Measurements from ENCODE around the gene PLA2G15. TPM values are rescaled to one million over a fixed set of nuclear protein-coding genes. Genes with fewer than 3 reads are reported as not detected.
A peak's percentile ranks its signal among the peaks of the same experiment; 100 is the strongest.

Gene PLA2G15
- total and polyA plus RNA-seq, 2 of the 13 experiments (the other 11 are each of a cell fraction or from before 2014, with no cell fraction given), result 14.4 to 23.7 TPM

DNA sequence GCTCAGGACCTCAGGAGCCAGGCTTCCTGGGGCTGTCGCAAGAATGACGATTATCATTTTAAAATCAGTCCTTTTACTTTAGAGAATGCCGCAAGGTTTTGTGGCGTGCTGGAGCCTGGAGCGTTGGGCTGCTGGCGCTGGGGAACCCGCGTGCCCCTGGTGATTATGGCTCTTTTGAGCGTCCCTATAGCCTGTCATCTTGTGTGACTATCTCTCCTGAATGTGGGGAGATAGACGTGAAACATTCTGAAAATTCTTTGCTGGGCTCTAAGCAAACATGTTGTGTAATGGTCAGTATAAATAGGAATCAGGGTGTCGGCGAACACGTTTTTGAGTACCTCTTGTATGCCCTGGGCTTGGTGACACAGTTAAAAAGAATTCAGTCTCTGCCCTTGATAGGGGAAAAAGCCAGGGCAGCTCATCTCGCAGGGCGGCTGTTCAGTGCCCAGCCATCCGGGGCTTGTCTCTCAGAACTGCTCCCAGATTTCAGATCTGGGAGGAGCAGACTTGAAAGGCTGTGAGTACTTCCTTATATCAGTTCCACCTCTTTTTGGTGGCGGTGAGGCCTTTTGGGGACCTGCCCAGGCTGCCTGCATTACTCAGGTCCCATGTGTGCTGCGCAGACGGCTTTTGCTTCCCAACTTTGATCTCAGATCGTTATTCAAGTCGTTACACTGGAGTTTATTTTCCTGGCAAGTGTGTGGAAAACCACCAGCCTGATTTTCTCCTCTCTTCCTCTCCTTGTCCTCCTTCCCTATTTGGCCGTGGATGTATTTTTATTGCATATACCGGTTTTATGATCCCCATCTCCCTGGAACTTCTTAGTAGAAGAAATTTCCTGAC, 20.1 kb downstream of the PLA2G15 start (continued):
- TF ChIP-seq, protein P1, sequence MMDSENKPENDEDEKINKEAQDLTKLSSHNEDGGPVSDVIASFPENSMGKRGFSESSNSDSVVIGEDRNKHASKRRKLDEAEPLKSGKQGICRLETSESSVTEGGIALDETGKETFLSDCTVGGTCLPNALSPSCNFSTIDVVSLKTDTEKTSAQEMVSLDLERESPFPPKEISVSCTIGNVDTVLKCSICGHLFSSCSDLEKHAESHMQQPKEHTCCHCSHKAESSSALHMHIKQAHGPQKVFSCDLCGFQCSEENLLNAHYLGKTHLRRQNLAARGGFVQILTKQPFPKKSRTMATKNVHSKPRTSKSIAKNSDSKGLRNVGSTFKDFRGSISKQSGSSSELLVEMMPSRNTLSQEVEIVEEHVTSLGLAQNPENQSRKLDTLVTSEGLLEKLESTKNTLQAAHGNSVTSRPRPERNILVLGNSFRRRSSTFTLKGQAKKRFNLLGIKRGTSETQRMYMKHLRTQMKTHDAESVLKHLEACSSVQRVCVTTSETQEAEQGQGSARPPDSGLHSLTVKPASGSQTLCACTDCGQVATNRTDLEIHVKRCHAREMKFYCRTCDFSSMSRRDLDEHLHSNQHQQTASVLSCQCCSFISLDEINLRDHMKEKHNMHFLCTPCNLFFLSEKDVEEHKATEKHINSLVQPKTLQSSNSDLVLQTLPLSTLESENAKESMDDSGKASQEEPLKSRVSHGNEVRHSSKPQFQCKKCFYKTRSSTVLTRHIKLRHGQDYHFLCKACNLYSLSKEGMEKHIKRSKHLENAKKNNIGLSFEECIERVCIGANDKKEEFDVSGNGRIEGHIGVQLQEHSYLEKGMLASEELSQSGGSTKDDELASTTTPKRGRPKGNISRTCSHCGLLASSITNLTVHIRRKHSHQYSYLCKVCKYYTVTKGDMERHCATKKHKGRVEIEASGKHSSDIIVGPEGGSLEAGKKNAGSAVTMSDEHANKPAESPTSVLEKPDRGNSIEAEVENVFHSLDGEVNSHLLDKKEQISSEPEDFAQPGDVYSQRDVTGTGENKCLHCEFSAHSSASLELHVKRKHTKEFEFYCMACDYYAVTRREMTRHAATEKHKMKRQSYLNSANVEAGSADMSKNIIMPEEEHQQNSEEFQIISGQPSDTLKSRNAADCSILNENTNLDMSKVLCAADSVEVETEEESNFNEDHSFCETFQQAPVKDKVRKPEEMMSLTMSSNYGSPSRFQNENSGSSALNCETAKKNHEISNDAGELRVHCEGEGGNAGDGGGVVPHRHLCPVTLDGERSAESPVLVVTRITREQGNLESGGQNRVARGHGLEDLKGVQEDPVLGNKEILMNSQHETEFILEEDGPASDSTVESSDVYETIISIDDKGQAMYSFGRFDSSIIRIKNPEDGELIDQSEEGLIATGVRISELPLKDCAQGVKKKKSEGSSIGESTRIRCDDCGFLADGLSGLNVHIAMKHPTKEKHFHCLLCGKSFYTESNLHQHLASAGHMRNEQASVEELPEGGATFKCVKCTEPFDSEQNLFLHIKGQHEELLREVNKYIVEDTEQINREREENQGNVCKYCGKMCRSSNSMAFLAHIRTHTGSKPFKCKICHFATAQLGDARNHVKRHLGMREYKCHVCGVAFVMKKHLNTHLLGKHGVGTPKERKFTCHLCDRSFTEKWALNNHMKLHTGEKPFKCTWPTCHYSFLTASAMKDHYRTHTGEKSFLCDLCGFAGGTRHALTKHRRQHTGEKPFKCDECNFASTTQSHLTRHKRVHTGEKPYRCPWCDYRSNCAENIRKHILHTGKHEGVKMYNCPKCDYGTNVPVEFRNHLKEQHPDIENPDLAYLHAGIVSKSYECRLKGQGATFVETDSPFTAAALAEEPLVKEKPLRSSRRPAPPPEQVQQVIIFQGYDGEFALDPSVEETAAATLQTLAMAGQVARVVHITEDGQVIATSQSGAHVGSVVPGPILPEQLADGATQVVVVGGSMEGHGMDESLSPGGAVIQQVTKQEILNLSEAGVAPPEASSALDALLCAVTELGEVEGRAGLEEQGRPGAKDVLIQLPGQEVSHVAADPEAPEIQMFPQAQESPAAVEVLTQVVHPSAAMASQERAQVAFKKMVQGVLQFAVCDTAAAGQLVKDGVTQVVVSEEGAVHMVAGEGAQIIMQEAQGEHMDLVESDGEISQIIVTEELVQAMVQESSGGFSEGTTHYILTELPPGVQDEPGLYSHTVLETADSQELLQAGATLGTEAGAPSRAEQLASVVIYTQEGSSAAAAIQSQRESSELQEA (CRISPR knock-in tag; IDR thresholded peaks at IDR 0.05; ENCODE audit: not compliant biosample characterization), result no peak
- TF ChIP-seq NFKB2 (CRISPR knock-in tag; IDR thresholded peaks at IDR 0.05; ENCODE audit: borderline replicate concordance), result no peak
- TF ChIP-seq, protein P2, sequence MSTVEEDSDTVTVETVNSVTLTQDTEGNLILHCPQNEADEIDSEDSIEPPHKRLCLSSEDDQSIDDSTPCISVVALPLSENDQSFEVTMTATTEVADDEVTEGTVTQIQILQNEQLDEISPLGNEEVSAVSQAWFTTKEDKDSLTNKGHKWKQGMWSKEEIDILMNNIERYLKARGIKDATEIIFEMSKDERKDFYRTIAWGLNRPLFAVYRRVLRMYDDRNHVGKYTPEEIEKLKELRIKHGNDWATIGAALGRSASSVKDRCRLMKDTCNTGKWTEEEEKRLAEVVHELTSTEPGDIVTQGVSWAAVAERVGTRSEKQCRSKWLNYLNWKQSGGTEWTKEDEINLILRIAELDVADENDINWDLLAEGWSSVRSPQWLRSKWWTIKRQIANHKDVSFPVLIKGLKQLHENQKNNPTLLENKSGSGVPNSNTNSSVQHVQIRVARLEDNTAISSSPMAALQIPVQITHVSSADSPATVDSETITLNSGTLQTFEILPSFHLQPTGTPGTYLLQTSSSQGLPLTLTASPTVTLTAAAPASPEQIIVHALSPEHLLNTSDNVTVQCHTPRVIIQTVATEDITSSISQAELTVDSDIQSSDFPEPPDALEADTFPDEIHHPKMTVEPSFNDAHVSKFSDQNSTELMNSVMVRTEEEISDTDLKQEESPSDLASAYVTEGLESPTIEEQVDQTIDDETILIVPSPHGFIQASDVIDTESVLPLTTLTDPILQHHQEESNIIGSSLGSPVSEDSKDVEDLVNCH (CRISPR knock-in tag; IDR thresholded peaks at IDR 0.05), result no peak; the same call in 1 of the 2 replicates
- peak; percentile 94 for TF ChIP-seq CEBPG (CRISPR knock-in tag; IDR thresholded peaks at IDR 0.05)
- TF ChIP-seq, protein P3, sequence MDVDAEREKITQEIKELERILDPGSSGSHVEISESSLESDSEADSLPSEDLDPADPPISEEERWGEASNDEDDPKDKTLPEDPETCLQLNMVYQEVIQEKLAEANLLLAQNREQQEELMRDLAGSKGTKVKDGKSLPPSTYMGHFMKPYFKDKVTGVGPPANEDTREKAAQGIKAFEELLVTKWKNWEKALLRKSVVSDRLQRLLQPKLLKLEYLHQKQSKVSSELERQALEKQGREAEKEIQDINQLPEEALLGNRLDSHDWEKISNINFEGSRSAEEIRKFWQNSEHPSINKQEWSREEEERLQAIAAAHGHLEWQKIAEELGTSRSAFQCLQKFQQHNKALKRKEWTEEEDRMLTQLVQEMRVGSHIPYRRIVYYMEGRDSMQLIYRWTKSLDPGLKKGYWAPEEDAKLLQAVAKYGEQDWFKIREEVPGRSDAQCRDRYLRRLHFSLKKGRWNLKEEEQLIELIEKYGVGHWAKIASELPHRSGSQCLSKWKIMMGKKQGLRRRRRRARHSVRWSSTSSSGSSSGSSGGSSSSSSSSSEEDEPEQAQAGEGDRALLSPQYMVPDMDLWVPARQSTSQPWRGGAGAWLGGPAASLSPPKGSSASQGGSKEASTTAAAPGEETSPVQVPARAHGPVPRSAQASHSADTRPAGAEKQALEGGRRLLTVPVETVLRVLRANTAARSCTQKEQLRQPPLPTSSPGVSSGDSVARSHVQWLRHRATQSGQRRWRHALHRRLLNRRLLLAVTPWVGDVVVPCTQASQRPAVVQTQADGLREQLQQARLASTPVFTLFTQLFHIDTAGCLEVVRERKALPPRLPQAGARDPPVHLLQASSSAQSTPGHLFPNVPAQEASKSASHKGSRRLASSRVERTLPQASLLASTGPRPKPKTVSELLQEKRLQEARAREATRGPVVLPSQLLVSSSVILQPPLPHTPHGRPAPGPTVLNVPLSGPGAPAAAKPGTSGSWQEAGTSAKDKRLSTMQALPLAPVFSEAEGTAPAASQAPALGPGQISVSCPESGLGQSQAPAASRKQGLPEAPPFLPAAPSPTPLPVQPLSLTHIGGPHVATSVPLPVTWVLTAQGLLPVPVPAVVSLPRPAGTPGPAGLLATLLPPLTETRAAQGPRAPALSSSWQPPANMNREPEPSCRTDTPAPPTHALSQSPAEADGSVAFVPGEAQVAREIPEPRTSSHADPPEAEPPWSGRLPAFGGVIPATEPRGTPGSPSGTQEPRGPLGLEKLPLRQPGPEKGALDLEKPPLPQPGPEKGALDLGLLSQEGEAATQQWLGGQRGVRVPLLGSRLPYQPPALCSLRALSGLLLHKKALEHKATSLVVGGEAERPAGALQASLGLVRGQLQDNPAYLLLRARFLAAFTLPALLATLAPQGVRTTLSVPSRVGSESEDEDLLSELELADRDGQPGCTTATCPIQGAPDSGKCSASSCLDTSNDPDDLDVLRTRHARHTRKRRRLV (CRISPR knock-in tag; IDR thresholded peaks at IDR 0.05), result peak; percentile 92
- no peak for TF ChIP-seq ZNF234 (CRISPR knock-in tag; conservative IDR thresholded peaks at IDR 0.05)
- peak; percentile 85 for TF ChIP-seq HOXA3 (CRISPR knock-in tag; IDR thresholded peaks at IDR 0.05)
- TF ChIP-seq, protein P4, sequence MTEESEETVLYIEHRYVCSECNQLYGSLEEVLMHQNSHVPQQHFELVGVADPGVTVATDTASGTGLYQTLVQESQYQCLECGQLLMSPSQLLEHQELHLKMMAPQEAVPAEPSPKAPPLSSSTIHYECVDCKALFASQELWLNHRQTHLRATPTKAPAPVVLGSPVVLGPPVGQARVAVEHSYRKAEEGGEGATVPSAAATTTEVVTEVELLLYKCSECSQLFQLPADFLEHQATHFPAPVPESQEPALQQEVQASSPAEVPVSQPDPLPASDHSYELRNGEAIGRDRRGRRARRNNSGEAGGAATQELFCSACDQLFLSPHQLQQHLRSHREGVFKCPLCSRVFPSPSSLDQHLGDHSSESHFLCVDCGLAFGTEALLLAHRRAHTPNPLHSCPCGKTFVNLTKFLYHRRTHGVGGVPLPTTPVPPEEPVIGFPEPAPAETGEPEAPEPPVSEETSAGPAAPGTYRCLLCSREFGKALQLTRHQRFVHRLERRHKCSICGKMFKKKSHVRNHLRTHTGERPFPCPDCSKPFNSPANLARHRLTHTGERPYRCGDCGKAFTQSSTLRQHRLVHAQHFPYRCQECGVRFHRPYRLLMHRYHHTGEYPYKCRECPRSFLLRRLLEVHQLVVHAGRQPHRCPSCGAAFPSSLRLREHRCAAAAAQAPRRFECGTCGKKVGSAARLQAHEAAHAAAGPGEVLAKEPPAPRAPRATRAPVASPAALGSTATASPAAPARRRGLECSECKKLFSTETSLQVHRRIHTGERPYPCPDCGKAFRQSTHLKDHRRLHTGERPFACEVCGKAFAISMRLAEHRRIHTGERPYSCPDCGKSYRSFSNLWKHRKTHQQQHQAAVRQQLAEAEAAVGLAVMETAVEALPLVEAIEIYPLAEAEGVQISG (CRISPR knock-in tag; IDR thresholded peaks at IDR 0.05), result no peak; the same call in 1 of the 2 replicates
- TF ChIP-seq RFX5 (IDR thresholded peaks at IDR 0.05; ENCODE audit: low read depth, low read length), result peak; percentile 69

All from HepG2 (cell line).